ENCODE results near the gene BEND4. TPM values are rescaled to one million over a fixed set of nuclear protein-coding genes. Genes with fewer than 3 reads are reported as not detected.

BEND4 gene
- total and polyA plus RNA-seq, 2 of the 4 experiments (the other 2 are of a cell fraction): not detected

DNA sequence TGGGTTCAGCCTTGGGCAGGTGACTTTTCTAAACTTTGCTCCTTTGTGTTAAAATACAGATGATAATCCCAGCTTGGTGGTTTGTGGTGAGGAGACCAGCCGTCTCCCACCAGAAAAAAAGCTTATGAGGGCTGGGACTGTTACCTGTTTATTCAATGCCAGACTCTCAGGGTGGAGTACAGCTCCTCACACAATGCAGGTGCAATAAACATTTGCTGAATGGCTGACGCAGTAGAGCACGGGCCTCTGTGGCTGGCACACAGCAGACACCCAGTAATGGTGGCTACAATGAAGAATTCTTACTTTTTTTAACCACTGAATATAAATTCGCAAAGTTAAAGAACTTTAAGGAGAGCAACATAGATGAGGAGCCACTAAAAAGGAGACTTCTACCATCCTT, 30.2 kb downstream of the BEND4 start:
- intact Hi-C loops (cut with micrococcal nuclease): no loop called here
- Histone ChIP-seq H2AFZ (replicated peaks; ENCODE audit: low read length, poor library complexity) (no peak overlapping the region), H3K9me3 (ENCODE audit: control insufficient read depth, insufficient read depth, low read length) (no peaks in the 10 kb centered on the region), H4K20me1 (ENCODE audit: insufficient read depth, low read length) (no peaks in the 10 kb centered on the region), H2BK15ac (ENCODE audit: low read depth, low read length) (no peak overlapping the region), H3K36me3 (ENCODE audit: control insufficient read depth, insufficient read depth, low read length) (no peaks in the 10 kb centered on the region), H3K56ac (ENCODE audit: extremely low read depth, insufficient read depth, low read length) (no peak overlapping the region), H2AK9ac (replicated peaks; ENCODE audit: low read depth, low read length, poor library complexity) (no peak overlapping the region), H2BK20ac (ENCODE audit: low read depth, low read length) (no peak overlapping the region), H3K4me2 (ENCODE audit: low read depth, low read length) (no peak overlapping the region), H3K9ac (ENCODE audit: low read depth, low read length) (no peak overlapping the region), H3K27me3 (ENCODE audit: control insufficient read depth, insufficient read depth, low read length) (peaks cover 9% of the 10 kb centered on the region), H4K91ac (ENCODE audit: insufficient read depth, low read depth, low read length) (no peak overlapping the region), H3K79me1 (ENCODE audit: low read depth in 1 of 2, low read length in 2 of 2) (no peaks in the 10 kb centered on the region), H3K27ac (ENCODE audit: insufficient read depth, low read length) (no peak overlapping the region), H3K18ac (ENCODE audit: low read depth, low read length) (no peak overlapping the region), H3K14ac (replicated peaks; ENCODE audit: low read depth, low read length) (no peak overlapping the region), H2BK120ac (ENCODE audit: low read depth, low read length) (no peak overlapping the region), H3K4ac (ENCODE audit: low read depth, low read length) (no peak overlapping the region), H4K8ac (ENCODE audit: low read depth in 2 of 2, low read length in 2 of 2) (no peak overlapping the region), H2BK5ac (ENCODE audit: low read depth, low read length, poor library complexity, severe bottlenecking) (no peak overlapping the region), H3K23ac (ENCODE audit: low read depth, low read length) (no peak overlapping the region), H3K4me3 (ENCODE audit: insufficient read depth, low read depth, low read length) (no peak overlapping the region), H2AK5ac (ENCODE audit: low read depth, low read length) (no peak overlapping the region), H4K5ac (ENCODE audit: low read depth, low read length) (no peak overlapping the region), H3K9me1 (ENCODE audit: insufficient read depth, low read length) (no peaks in the 10 kb centered on the region), H3K4me1 (ENCODE audit: control insufficient read depth, insufficient read depth, low read length) (no peaks in the 10 kb centered on the region)
- WGBS, 2 experiments (ENCODE audit: extremely low coverage in 2 of 2, insufficient read length in 1 of 2): 100% methylated on average over 1 of the region's 4 CpGs; no CpG with 5 or more reads in 1 of the 2 experiments
- DNase-seq (no peak), ATAC-seq (ENCODE audit: low read depth) (no peak)
- BruUV-seq (replicated peaks): no TSS peak
- TF ChIP-seq CHD1 (IDR thresholded peaks at IDR 0.05; ENCODE audit: low read depth, low read length) (no peak), RAD21 (IDR thresholded peaks at IDR 0.05; ENCODE audit: low read length) (no peak), MXI1 (IDR thresholded peaks at IDR 0.05; ENCODE audit: borderline replicate concordance, low read depth, low read length) (no peak), SMC3 (IDR thresholded peaks at IDR 0.05; ENCODE audit: low read depth, low read length) (no peak), CEBPB (IDR thresholded peaks at IDR 0.05; ENCODE audit: low read depth, low read length) (no peak), POLR2A (IDR thresholded peaks at IDR 0.05; ENCODE audit: low read depth, low read length) (no peak), MAFK (IDR thresholded peaks at IDR 0.05; ENCODE audit: low read depth, low read length) (no peak)
- CTCF ChIA-PET: no interaction called here
- dilution Hi-C loops (cut with HindIII; ENCODE audit: low sequenced_read_pairs, unreplicated experiment): no loop called here
- in situ Hi-C loops (cut with MboI; ENCODE audit: low sequenced_read_pairs): no loop called here
- POLR2A ChIA-PET (ENCODE audit: unreplicated experiment): no interaction called here

Data from IMR-90 (cell line).